Measurements from ENCODE around the gene UBE2Q2. TPM values are rescaled to one million over a fixed set of nuclear protein-coding genes. Genes with fewer than 3 reads are reported as not detected.
A peak's percentile ranks its signal among the peaks of the same experiment; 100 is the strongest.

UBE2Q2 gene
- polyA plus RNA-seq, 1 of the 3 experiments (the other 2 are of a cell fraction), result 14.5 TPM

- peaks cover 45% of the 10 kb centered on the region for H4K20me1 ChIP-seq (ENCODE audit: insufficient read depth)
- WGBS (ENCODE audit: low lambda C conversion rate), result 61% methylated on average over 9 of the region's 9 CpGs
- H3K27ac ChIP-seq (ENCODE audit: low read depth in 2 of 2, low read length in 1 of 2), result no peak overlapping the region
- no peak overlapping the region for H2AFZ ChIP-seq (ENCODE audit: low read depth)
- ChIA-PET POLR2A (no interaction called here), CTCF (interaction anchor here (0.6 to 2.6 kb wide), 14 partner anchors 9 to 245 kb away, joined by 3 to 20 read pairs (median 3); no protein-coding TSS in a partner anchor)
- no peak overlapping the region for H3K9ac ChIP-seq
- DNase-seq, result peak; percentile 10
- H3K9me3 ChIP-seq, result no peaks in the 10 kb centered on the region
- H3K4me3 ChIP-seq (ENCODE audit: low read depth in 2 of 2, low read length in 1 of 2), result no peak overlapping the region
- no peaks in the 10 kb centered on the region for H3K9me2 ChIP-seq
- H3K27me3 ChIP-seq (ENCODE audit: insufficient read depth), result no peaks in the 10 kb centered on the region
- H3K4me1 ChIP-seq (ENCODE audit: control insufficient read depth in 1 of 2, insufficient read depth in 2 of 2, low read depth in 1 of 2, low read length in 1 of 2), result peaks cover 0 to 6% of the 10 kb centered on the region in 2 experiments; a peak in 2 of 4 replicates
- H3F3A ChIP-seq (replicated peaks; ENCODE audit: insufficient read depth), result no peaks in the 10 kb centered on the region
- H3K36me3 ChIP-seq (replicated peaks in 1 of 2; ENCODE audit: control insufficient read depth in 1 of 2, insufficient read depth in 2 of 2, low read length in 1 of 2), result peaks cover 48 to 73% of the 10 kb centered on the region in 2 experiments
- peaks cover 41% of the 10 kb centered on the region for H3K79me2 ChIP-seq (ENCODE audit: insufficient read depth)
- H3K4me2 ChIP-seq, result no peak overlapping the region
- TF ChIP-seq, protein P1, sequence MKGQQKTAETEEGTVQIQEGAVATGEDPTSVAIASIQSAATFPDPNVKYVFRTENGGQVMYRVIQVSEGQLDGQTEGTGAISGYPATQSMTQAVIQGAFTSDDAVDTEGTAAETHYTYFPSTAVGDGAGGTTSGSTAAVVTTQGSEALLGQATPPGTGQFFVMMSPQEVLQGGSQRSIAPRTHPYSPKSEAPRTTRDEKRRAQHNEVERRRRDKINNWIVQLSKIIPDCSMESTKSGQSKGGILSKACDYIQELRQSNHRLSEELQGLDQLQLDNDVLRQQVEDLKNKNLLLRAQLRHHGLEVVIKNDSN (IDR thresholded peaks at IDR 0.05; ENCODE audit: borderline replicate concordance, low read depth), result no peak
- TF ChIP-seq CHD2 (IDR thresholded peaks at IDR 0.05; ENCODE audit: low read length, partially characterized antibody) (no peak), RXRA (IDR thresholded peaks at IDR 0.05; ENCODE audit: borderline replicate concordance, low read depth) (no peak), GABPA (IDR thresholded peaks at IDR 0.05; ENCODE audit: low read depth) (no peak), POLR2AphosphoS5 (IDR thresholded peaks at IDR 0.05; ENCODE audit: low read depth, low read length) (no peak), PBX3 (IDR thresholded peaks at IDR 0.05) (no peak), CTCF (IDR thresholded peaks at IDR 0.05) (peak; percentile 52), RAD21 (IDR thresholded peaks at IDR 0.05; ENCODE audit: low read length) (peak; percentile 45), TEAD4 (IDR thresholded peaks at IDR 0.05; ENCODE audit: borderline replicate concordance, insufficient read depth) (no peak), ELF1 (IDR thresholded peaks at IDR 0.05) (no peak), YY1 (IDR thresholded peaks at IDR 0.05; ENCODE audit: low read depth) (no peak), FOXJ3 (CRISPR knock-in tag; IDR thresholded peaks at IDR 0.05) (no peak), USF2 (IDR thresholded peaks at IDR 0.05; ENCODE audit: borderline replicate concordance, low read depth, low read length) (no peak), EZH2phosphoT487 (IDR thresholded peaks at IDR 0.05; ENCODE audit: borderline replicate concordance, low read depth) (no peak), SMC3 (IDR thresholded peaks at IDR 0.05; ENCODE audit: low read depth, low read length) (peak; percentile 28; the same call in 1 of the 2 replicates), RCOR1 (IDR thresholded peaks at IDR 0.05; ENCODE audit: low read length) (no peak), GATA2 (CRISPR knock-in tag; IDR thresholded peaks at IDR 0.05) (no peak), FOXM1 (IDR thresholded peaks at IDR 0.05; ENCODE audit: low read depth) (no peak), REST (IDR thresholded peaks at IDR 0.05; ENCODE audit: low read depth, low read length) (no peak)
- TF ChIP-seq, protein P2, sequence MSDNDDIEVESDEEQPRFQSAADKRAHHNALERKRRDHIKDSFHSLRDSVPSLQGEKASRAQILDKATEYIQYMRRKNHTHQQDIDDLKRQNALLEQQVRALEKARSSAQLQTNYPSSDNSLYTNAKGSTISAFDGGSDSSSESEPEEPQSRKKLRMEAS (IDR thresholded peaks at IDR 0.05; ENCODE audit: low read depth), result no peak
- TF ChIP-seq, protein P3, sequence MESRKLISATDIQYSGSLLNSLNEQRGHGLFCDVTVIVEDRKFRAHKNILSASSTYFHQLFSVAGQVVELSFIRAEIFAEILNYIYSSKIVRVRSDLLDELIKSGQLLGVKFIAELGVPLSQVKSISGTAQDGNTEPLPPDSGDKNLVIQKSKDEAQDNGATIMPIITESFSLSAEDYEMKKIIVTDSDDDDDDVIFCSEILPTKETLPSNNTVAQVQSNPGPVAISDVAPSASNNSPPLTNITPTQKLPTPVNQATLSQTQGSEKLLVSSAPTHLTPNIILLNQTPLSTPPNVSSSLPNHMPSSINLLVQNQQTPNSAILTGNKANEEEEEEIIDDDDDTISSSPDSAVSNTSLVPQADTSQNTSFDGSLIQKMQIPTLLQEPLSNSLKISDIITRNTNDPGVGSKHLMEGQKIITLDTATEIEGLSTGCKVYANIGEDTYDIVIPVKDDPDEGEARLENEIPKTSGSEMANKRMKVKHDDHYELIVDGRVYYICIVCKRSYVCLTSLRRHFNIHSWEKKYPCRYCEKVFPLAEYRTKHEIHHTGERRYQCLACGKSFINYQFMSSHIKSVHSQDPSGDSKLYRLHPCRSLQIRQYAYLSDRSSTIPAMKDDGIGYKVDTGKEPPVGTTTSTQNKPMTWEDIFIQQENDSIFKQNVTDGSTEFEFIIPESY (IDR thresholded peaks at IDR 0.05; ENCODE audit: borderline replicate concordance, low read depth), result no peak
These were observed 85.7 kb downstream of the UBE2Q2 start for GRCh38 chr15:75928680-75929608.
